ENCODE measurements around the gene NSFL1C.

Gene NSFL1C

GRCh38 chr20:1457992-1458391 is 8.7 kb downstream of the NSFL1C start:
- Histone ChIP-seq H3K9me3 (ENCODE audit: control insufficient read depth, low read length) (no peaks in the 10 kb centered on the region), H3K36me3 (ENCODE audit: control insufficient read depth, insufficient read depth, low read length) (peaks cover 93% of the 10 kb centered on the region), H3K4me1 (ENCODE audit: control insufficient read depth, insufficient read depth, low read length, poor library complexity, severe bottlenecking) (peaks cover 7% of the 10 kb centered on the region), H3K27ac (ENCODE audit: low read depth, low read length, severe bottlenecking) (no peak overlapping the region), H3K4me3 (ENCODE audit: extremely low read depth, insufficient read depth, low read length, poor library complexity, severe bottlenecking) (no peak overlapping the region)
- WGBS, 2 experiments (ENCODE audit: insufficient coverage in 2 of 2), result 100% methylated on average over 1 of the region's 2 CpGs

- H3K36me3 ChIP-seq (ENCODE audit: control insufficient read depth, insufficient read depth, low read length), result peaks cover 95% of the 10 kb centered on the region
- peaks cover 7% of the 10 kb centered on the region for H3K4me1 ChIP-seq (ENCODE audit: control insufficient read depth, insufficient read depth, low read length, poor library complexity, severe bottlenecking)
- 90 to 100% methylated on average over 2 of the region's 5 CpGs for WGBS, 2 experiments (ENCODE audit: insufficient coverage in 2 of 2)
- H3K4me3 ChIP-seq (ENCODE audit: extremely low read depth, insufficient read depth, low read length, poor library complexity, severe bottlenecking), result no peak overlapping the region
- H3K9me3 ChIP-seq (ENCODE audit: control insufficient read depth, low read length), result no peaks in the 10 kb centered on the region
- peak overlapping the region; percentile 33 for H3K27ac ChIP-seq (ENCODE audit: low read depth, low read length, severe bottlenecking)
Observed at GRCh38 chr20:1456300-1456699, 10.3 kb downstream of the NSFL1C start.

- Histone ChIP-seq H3K27ac (ENCODE audit: low read depth, low read length, severe bottlenecking) (no peak overlapping the region), H3K4me1 (ENCODE audit: control insufficient read depth, insufficient read depth, low read length, poor library complexity, severe bottlenecking) (no peaks in the 10 kb centered on the region), H3K36me3 (ENCODE audit: control insufficient read depth, insufficient read depth, low read length) (peaks cover 98% of the 10 kb centered on the region), H3K4me3 (ENCODE audit: extremely low read depth, insufficient read depth, low read length, poor library complexity, severe bottlenecking) (no peak overlapping the region), H3K9me3 (ENCODE audit: control insufficient read depth, low read length) (no peaks in the 10 kb centered on the region)
Observed at GRCh38 chr20:1450926-1451491, 15.6 kb downstream of the NSFL1C start.

GRCh38 chr20:1449370-1449769 is 17.3 kb downstream of the NSFL1C start:
- peaks cover 98% of the 10 kb centered on the region for H3K36me3 ChIP-seq (ENCODE audit: control insufficient read depth, insufficient read depth, low read length)
- no peak overlapping the region for H3K27ac ChIP-seq (ENCODE audit: low read depth, low read length, severe bottlenecking)
- H3K9me3 ChIP-seq (ENCODE audit: control insufficient read depth, low read length), result no peaks in the 10 kb centered on the region
- 93 to 98% methylated on average over 5 of the region's 6 CpGs for WGBS, 2 experiments (ENCODE audit: insufficient coverage in 2 of 2)
- H3K4me3 ChIP-seq (ENCODE audit: extremely low read depth, insufficient read depth, low read length, poor library complexity, severe bottlenecking), result no peak overlapping the region
- H3K4me1 ChIP-seq (ENCODE audit: control insufficient read depth, insufficient read depth, low read length, poor library complexity, severe bottlenecking), result no peaks in the 10 kb centered on the region

- 100% methylated on average over 1 of the region's 4 CpGs; no CpG with 5 or more reads in 1 of the 2 experiments for WGBS, 2 experiments (ENCODE audit: insufficient coverage in 2 of 2)
Observed at GRCh38 chr20:1448081-1448620, 18.5 kb downstream of the NSFL1C start.

GRCh38 chr20:1446536-1446935 is 20.1 kb downstream of the NSFL1C start:
- Histone ChIP-seq H3K4me1 (ENCODE audit: control insufficient read depth, insufficient read depth, low read length, poor library complexity, severe bottlenecking) (no peaks in the 10 kb centered on the region), H3K27ac (ENCODE audit: low read depth, low read length, severe bottlenecking) (no peak overlapping the region), H3K4me3 (ENCODE audit: extremely low read depth, insufficient read depth, low read length, poor library complexity, severe bottlenecking) (no peak overlapping the region), H3K9me3 (ENCODE audit: control insufficient read depth, low read length) (no peaks in the 10 kb centered on the region), H3K36me3 (ENCODE audit: control insufficient read depth, insufficient read depth, low read length) (peaks cover 98% of the 10 kb centered on the region)
- 90 to 100% methylated on average over 1 of the region's 1 CpG for WGBS, 2 experiments (ENCODE audit: insufficient coverage in 2 of 2)

More at GRCh38 chr20:1448081-1448620, 18.5 kb downstream of the NSFL1C start:
- Histone ChIP-seq H3K4me1 (ENCODE audit: control insufficient read depth, insufficient read depth, low read length, poor library complexity, severe bottlenecking) (no peaks in the 10 kb centered on the region), H3K4me3 (ENCODE audit: extremely low read depth, insufficient read depth, low read length, poor library complexity, severe bottlenecking) (no peak overlapping the region), H3K36me3 (ENCODE audit: control insufficient read depth, insufficient read depth, low read length) (peaks cover 98% of the 10 kb centered on the region), H3K9me3 (ENCODE audit: control insufficient read depth, low read length) (no peaks in the 10 kb centered on the region), H3K27ac (ENCODE audit: low read depth, low read length, severe bottlenecking) (no peak overlapping the region)

GRCh38 chr20:1443085-1443484 is 23.6 kb downstream of the NSFL1C start:
- peaks cover 73% of the 10 kb centered on the region for H3K36me3 ChIP-seq (ENCODE audit: control insufficient read depth, insufficient read depth, low read length)
- H3K27ac ChIP-seq (ENCODE audit: low read depth, low read length, severe bottlenecking), result no peak overlapping the region
- no peaks in the 10 kb centered on the region for H3K9me3 ChIP-seq (ENCODE audit: control insufficient read depth, low read length)
- H3K4me3 ChIP-seq (ENCODE audit: extremely low read depth, insufficient read depth, low read length, poor library complexity, severe bottlenecking), result no peak overlapping the region
- WGBS, 2 experiments (ENCODE audit: insufficient coverage in 2 of 2), result 95 to 100% methylated on average over 2 of the region's 5 CpGs
- H3K4me1 ChIP-seq (ENCODE audit: control insufficient read depth, insufficient read depth, low read length, poor library complexity, severe bottlenecking), result no peaks in the 10 kb centered on the region

- Histone ChIP-seq H3K4me1 (ENCODE audit: control insufficient read depth, insufficient read depth, low read length, poor library complexity, severe bottlenecking) (no peaks in the 10 kb centered on the region), H3K9me3 (ENCODE audit: control insufficient read depth, low read length) (no peaks in the 10 kb centered on the region), H3K27ac (ENCODE audit: low read depth, low read length, severe bottlenecking) (no peak overlapping the region), H3K4me3 (ENCODE audit: extremely low read depth, insufficient read depth, low read length, poor library complexity, severe bottlenecking) (no peak overlapping the region), H3K36me3 (ENCODE audit: control insufficient read depth, insufficient read depth, low read length) (peaks cover 65% of the 10 kb centered on the region)
- 86 to 100% methylated on average over 1 of the region's 2 CpGs for WGBS, 2 experiments (ENCODE audit: insufficient coverage in 2 of 2)
Observed at GRCh38 chr20:1442304-1442703, 24.3 kb downstream of the NSFL1C start.

- 96 to 100% methylated on average over 2 to 3 of the region's 3 CpGs for WGBS, 2 experiments (ENCODE audit: insufficient coverage in 2 of 2)
- Histone ChIP-seq H3K4me1 (ENCODE audit: control insufficient read depth, insufficient read depth, low read length, poor library complexity, severe bottlenecking) (no peaks in the 10 kb centered on the region), H3K9me3 (ENCODE audit: control insufficient read depth, low read length) (no peaks in the 10 kb centered on the region), H3K4me3 (ENCODE audit: extremely low read depth, insufficient read depth, low read length, poor library complexity, severe bottlenecking) (no peak overlapping the region), H3K36me3 (ENCODE audit: control insufficient read depth, insufficient read depth, low read length) (peaks cover 54% of the 10 kb centered on the region), H3K27ac (ENCODE audit: low read depth, low read length, severe bottlenecking) (no peak overlapping the region)
Observed at GRCh38 chr20:1441133-1441532, 25.5 kb downstream of the NSFL1C start.

- peaks cover 42% of the 10 kb centered on the region for H3K36me3 ChIP-seq (ENCODE audit: control insufficient read depth, insufficient read depth, low read length)
- H3K9me3 ChIP-seq (ENCODE audit: control insufficient read depth, low read length), result no peaks in the 10 kb centered on the region
- no peaks in the 10 kb centered on the region for H3K4me1 ChIP-seq (ENCODE audit: control insufficient read depth, insufficient read depth, low read length, poor library complexity, severe bottlenecking)
- H3K4me3 ChIP-seq (ENCODE audit: extremely low read depth, insufficient read depth, low read length, poor library complexity, severe bottlenecking), result no peak overlapping the region
- WGBS, 2 experiments (ENCODE audit: insufficient coverage in 2 of 2), result 81 to 92% methylated on average over 6 of the region's 6 CpGs
- no peak overlapping the region for H3K27ac ChIP-seq (ENCODE audit: low read depth, low read length, severe bottlenecking)
Observed at GRCh38 chr20:1440024-1440423, 26.6 kb downstream of the NSFL1C start.

- Histone ChIP-seq H3K9me3 (ENCODE audit: control insufficient read depth, low read length) (no peaks in the 10 kb centered on the region), H3K4me3 (ENCODE audit: extremely low read depth, insufficient read depth, low read length, poor library complexity, severe bottlenecking) (no peak overlapping the region), H3K4me1 (ENCODE audit: control insufficient read depth, insufficient read depth, low read length, poor library complexity, severe bottlenecking) (no peaks in the 10 kb centered on the region), H3K36me3 (ENCODE audit: control insufficient read depth, insufficient read depth, low read length) (peaks cover 26% of the 10 kb centered on the region), H3K27ac (ENCODE audit: low read depth, low read length, severe bottlenecking) (no peak overlapping the region)
- 83% methylated on average over 1 of the region's 1 CpG; no CpG with 5 or more reads in 1 of the 2 experiments for WGBS, 2 experiments (ENCODE audit: insufficient coverage in 2 of 2)
Observed at GRCh38 chr20:1438361-1438760, 28.3 kb downstream of the NSFL1C start.
